ENCODE data around the gene FCSK.

Gene FCSK

DNA sequence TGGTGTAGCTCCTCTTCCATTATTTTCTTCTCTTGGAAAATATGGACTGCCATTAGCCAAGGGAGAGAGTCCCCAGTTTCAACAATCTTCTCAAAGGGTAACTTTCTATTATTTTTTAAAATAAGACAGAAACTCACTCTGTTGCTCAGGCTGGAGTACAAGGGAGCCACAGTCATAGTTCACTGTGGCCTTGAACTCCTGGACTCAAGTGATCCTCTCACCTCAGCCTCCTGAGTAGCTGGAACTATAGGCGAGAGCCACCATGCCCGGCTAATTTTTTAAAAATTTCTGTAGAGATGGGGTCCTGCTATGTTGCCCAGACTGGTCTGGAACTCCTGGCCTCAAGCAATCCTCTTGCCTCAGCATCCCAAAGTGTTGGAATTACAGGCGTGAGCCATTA lies 55.8 kb downstream of the FCSK start:
- in situ Hi-C loops (cut with HindIII; ENCODE audit: low sequenced_read_pairs), result no loop called here
- H3K4me3 ChIP-seq (ENCODE audit: low read depth, low read length), result no peak overlapping the region
- DNase-seq (ENCODE audit: low read depth, low spot score), result no peak
- TF ChIP-seq, protein P1, sequence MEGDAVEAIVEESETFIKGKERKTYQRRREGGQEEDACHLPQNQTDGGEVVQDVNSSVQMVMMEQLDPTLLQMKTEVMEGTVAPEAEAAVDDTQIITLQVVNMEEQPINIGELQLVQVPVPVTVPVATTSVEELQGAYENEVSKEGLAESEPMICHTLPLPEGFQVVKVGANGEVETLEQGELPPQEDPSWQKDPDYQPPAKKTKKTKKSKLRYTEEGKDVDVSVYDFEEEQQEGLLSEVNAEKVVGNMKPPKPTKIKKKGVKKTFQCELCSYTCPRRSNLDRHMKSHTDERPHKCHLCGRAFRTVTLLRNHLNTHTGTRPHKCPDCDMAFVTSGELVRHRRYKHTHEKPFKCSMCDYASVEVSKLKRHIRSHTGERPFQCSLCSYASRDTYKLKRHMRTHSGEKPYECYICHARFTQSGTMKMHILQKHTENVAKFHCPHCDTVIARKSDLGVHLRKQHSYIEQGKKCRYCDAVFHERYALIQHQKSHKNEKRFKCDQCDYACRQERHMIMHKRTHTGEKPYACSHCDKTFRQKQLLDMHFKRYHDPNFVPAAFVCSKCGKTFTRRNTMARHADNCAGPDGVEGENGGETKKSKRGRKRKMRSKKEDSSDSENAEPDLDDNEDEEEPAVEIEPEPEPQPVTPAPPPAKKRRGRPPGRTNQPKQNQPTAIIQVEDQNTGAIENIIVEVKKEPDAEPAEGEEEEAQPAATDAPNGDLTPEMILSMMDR (IDR thresholded peaks at IDR 0.05; ENCODE audit: low read depth, low read length), result no peak

GRCh38 chr16:70511833-70512232 lies 57.4 kb downstream of the FCSK start:
- TF ChIP-seq, protein P1 (IDR thresholded peaks at IDR 0.05; ENCODE audit: low read depth, low read length), result no peak
- no peak for DNase-seq (ENCODE audit: low read depth, low spot score)
- no peak overlapping the region for H3K4me3 ChIP-seq (ENCODE audit: low read depth, low read length)
- in situ Hi-C loops (cut with HindIII; ENCODE audit: low sequenced_read_pairs), result no loop called here

GRCh38 chr16:70512456-70512855 lies 58.1 kb downstream of the FCSK start:
- H3K4me3 ChIP-seq (ENCODE audit: low read depth, low read length), result no peak overlapping the region
- DNase-seq (ENCODE audit: low read depth, low spot score), result no peak
- TF ChIP-seq, protein P1 (IDR thresholded peaks at IDR 0.05; ENCODE audit: low read depth, low read length), result no peak
- in situ Hi-C loops (cut with HindIII; ENCODE audit: low sequenced_read_pairs), result no loop called here

DNA sequence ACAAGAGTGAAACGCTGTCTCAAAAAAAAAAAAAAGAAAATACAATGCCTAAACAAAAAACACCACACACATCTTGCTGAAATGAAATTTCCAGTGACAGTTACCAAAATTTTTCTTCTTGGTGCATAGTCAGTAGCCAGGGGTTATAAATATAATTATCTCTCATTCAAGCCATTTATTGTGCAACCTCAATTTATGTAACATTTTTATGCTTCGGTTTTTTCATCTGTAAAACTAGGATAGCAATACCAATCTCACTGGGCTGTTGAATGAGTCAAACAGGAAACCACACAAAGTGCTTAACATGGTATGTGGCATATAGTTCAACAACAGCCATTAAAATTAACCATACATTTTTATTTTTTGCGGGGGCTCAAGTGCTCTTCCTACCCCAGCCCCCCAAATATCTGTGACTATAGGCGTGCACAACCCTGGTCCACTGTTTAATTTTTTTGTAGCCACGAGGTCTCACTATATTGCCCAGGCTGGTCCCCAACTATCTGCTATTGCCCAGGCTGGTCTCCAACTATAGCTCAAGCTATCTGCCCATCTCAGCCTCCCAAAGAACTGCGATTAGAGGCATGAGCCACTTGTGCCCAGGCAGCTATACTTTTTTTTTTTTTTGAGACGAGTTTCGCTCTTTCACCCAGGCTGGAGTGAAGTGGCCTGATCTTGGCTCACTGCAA lies 66.4 kb downstream of the FCSK start:
- in situ Hi-C loops (cut with HindIII; ENCODE audit: low sequenced_read_pairs), result no loop called here
- no peak overlapping the region for H3K4me3 ChIP-seq (ENCODE audit: low read depth, low read length)
- DNase-seq (ENCODE audit: low read depth, low spot score), result peak; percentile 45
- TF ChIP-seq, protein P1 (IDR thresholded peaks at IDR 0.05; ENCODE audit: low read depth, low read length), result no peak

DNA sequence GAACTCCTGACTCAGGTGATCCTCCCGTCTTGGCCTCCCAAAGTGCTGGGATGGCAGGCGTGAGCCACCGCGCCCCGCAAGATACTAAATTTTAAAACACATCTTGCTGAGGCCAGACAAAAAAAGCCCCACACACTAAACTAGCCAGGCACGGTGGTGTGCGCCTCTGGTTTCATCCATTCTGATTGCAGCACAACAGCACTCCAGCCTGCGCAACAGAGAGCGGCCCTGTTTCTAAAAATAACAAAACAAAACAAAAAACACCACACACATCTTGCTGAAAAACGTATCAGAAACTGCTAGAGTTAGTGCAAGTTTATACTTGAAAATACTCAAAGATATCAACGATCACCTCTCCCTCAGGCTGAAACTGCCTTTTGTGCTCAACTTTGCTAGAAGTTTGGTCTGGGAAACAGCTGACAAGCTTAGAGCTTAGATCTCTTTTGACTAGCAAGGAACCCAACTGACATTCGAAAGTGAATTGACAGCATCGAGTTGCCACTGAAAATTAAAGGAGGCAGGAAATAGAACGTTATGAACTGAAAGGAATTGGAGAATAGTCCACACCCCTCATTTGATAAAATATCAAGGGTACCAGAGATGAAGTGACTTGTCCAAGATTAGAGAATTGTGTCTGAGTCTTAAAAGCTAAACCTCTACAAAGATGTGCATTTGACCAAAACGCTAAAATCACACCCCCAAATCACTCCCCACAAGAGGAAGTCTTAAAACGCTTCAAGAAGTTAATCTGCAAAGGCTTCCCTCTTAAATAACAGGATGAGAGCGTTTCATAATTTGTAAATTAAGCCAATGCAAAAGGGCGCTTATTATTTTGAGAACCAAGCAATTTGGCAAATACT lies 68.1 kb downstream of the FCSK start:
- TF ChIP-seq, protein P1 (IDR thresholded peaks at IDR 0.05; ENCODE audit: low read depth, low read length), result no peak
- in situ Hi-C loops (cut with HindIII; ENCODE audit: low sequenced_read_pairs), result no loop called here
- no peak for DNase-seq (ENCODE audit: low read depth, low spot score)
- peak overlapping the region; percentile 99 for H3K4me3 ChIP-seq (ENCODE audit: low read depth, low read length)

GRCh38 chr16:70523076-70523742 lies 68.8 kb downstream of the FCSK start, which contains the start of gene COG4:
COG4 (minus strand) TSS chr16:70523554; CDS start chr16:70523543, 11 bp downstream.
- TF ChIP-seq, protein P1 (IDR thresholded peaks at IDR 0.05; ENCODE audit: low read depth, low read length), result no peak
- DNase-seq (ENCODE audit: low read depth, low spot score), result peak; percentile 86
- H3K4me3 ChIP-seq (ENCODE audit: low read depth, low read length), result peak within 1 kb of the TSS; percentile 99
- in situ Hi-C loops (cut with HindIII; ENCODE audit: low sequenced_read_pairs), result no loop called here
